Fibroblast of mammary gland (primary cell): ENCODE data around the gene SURF6.

Source experiments
- DNase-seq: peaks from one replicate; pipeline ENCODE4 v3.0.0-alpha.2; 2010; ENCODE audit warnings: low read depth
- H3K4me3 ChIP-seq: 2 replicates; pipeline ENCODE4 v1.5.1; 2011; ENCODE audit warnings: low read depth, mild to moderate bottlenecking, low read length, moderate library complexity; ENCODE audit not compliant: control insufficient read depth
- TF ChIP-seq, protein P1 (sequence below): conservative IDR thresholded peaks from 2 replicates; pipeline ENCODE4 v1.5.1; 2011; ENCODE audit warnings: low read depth, low read length, inconsistent platforms; ENCODE audit not compliant: control insufficient read depth, insufficient read depth

SURF6 gene

DNA sequence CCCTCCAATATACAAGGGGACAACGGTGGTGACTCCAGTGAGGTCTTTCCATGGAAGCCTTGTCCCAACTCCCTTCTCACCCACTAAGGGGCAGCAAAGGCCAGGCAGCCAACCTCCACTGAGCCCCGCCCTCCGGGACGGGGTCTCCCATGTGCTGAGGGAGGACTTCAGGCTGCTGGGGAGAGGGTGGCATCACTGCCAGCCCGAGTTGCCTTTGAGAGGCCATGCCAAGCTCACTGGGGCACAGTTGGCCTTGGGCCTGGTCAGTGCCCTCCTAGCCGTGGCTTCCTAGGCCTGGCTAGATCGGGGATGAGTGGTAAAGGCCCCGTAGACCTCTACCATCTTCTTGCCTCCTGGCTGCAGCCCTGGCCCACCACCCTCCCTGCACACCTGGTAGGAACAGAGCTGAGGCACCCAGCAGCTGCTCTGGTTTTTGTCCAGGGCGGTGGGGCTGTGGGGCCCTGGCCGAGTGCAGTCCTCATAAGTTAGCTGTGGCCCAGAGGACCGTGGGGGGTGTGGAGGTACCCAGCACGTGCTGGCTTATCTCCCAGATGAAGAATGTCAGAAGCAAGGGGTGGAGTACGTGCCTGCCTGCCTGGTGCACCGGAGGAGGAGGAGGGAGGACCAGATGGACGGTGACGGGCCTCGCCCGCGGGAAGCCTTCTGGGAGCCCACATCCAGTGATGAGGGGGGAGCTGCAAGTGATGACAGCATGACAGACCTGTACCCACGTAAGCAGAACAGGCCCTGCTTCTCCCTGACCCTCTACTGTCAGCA lies 23.6 kb upstream of the SURF6 start:
- DNase-seq: no peak
- H3K4me3 ChIP-seq: no peak overlapping the region
- TF ChIP-seq, protein P1, sequence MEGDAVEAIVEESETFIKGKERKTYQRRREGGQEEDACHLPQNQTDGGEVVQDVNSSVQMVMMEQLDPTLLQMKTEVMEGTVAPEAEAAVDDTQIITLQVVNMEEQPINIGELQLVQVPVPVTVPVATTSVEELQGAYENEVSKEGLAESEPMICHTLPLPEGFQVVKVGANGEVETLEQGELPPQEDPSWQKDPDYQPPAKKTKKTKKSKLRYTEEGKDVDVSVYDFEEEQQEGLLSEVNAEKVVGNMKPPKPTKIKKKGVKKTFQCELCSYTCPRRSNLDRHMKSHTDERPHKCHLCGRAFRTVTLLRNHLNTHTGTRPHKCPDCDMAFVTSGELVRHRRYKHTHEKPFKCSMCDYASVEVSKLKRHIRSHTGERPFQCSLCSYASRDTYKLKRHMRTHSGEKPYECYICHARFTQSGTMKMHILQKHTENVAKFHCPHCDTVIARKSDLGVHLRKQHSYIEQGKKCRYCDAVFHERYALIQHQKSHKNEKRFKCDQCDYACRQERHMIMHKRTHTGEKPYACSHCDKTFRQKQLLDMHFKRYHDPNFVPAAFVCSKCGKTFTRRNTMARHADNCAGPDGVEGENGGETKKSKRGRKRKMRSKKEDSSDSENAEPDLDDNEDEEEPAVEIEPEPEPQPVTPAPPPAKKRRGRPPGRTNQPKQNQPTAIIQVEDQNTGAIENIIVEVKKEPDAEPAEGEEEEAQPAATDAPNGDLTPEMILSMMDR: peak; percentile 55

- H3K4me3 ChIP-seq: no peak overlapping the region
- no peak for DNase-seq
- TF ChIP-seq, protein P1: no peak
These were observed 21.7 kb upstream of the SURF6 start for GRCh38 chr9:133357656-133358055.

- DNase-seq: peak; percentile 61
- peak within 1 kb of the TSS; percentile 68 for H3K4me3 ChIP-seq
- TF ChIP-seq, protein P1: no peak
These were observed 20.6 kb upstream of the SURF6 start, which contains the start of the genes SURF1 and SURF2 for GRCh38 chr9:133356391-133357091. TSS of gene SURF1 (minus strand) at chr9:133356487. CDS start at chr9:133356453, 34 bp downstream. TSS of gene SURF2 (plus strand) at chr9:133356550. CDS start at chr9:133356593, 43 bp downstream.

GRCh38 chr9:133355881-133356357 lies 19.9 kb upstream of the SURF6 start:
- H3K4me3 ChIP-seq: peak overlapping the region; percentile 67
- TF ChIP-seq, protein P1: no peak
- DNase-seq: no peak

DNA sequence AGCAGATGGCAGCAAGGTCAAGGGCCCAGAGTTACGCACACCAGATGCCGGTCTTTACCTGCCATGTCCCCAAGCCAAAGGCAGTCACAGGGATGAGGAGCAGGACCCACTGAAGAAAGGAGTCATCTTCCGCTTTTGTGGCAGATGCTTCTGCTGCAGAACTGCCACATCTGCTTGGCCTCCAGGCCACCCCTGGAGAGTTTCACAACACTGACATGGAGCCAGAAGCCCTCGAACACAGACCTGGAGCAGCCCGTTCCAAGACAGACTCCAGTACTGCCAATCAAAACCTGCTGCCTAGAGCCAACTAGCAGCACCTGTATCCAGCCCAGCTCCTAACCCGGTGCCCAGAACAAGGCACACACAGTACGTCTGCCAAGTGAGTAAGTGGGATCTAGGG lies 18.8 kb upstream of the SURF6 start:
- H3K4me3 ChIP-seq: no peak overlapping the region
- TF ChIP-seq, protein P1: no peak
- DNase-seq: no peak

- TF ChIP-seq, protein P1: no peak
- DNase-seq: no peak
- H3K4me3 ChIP-seq: no peak overlapping the region
These were observed 17.6 kb upstream of the SURF6 start for GRCh38 chr9:133353548-133353947.
